BJ (cell line): ENCODE measurements around the gene SYT6. TPM values are rescaled to one million over a fixed set of nuclear protein-coding genes. Genes with fewer than 3 reads are reported as not detected.

Experiments used
- CTCF ChIA-PET: fragments of 350-600 bp; formaldehyde crosslinking; extraction: SDS; loops from one replicate; lab custom pipeline; 2021; ENCODE audit warnings: antibody characterized with exemption, inconsistent platforms; lab: Yijun Ruan, JAX
- POLR2A ChIA-PET: fragments of 300-600 bp; sonication (Branson Sonifier 250); formaldehyde crosslinking; extraction: SDS; loops from one replicate; lab custom pipeline; 2021; ENCODE audit warnings: antibody characterized with exemption; lab: Charles Lee
- DNase-seq: peaks from one replicate; pipeline ENCODE4 v3.0.0-alpha.2; 2011; ENCODE audit warnings: low read depth
- H3K27me3 ChIP-seq: 2 replicates; pipeline ENCODE4 v1.6.0; 2011; ENCODE audit warnings: low read length; ENCODE audit not compliant: control insufficient read depth, insufficient read depth
- H3K36me3 ChIP-seq: 2 replicates; pipeline ENCODE4 v1.5.1; 2011; ENCODE audit warnings: low read length; ENCODE audit not compliant: control insufficient read depth, insufficient read depth
- H3K4me3 ChIP-seq: 2 replicates; pipeline ENCODE4 v1.5.1; 2011; ENCODE audit warnings: low read depth, mild to moderate bottlenecking, control low read depth, low read length
- polyA plus RNA-seq: library from polyadenylated mRNA; depleted of rRNA; stranded (reverse); fragments of >200 nt; gene quantifications from 2 replicates; pipeline ENCODE4 v1.2.3, GENCODE V29; 2011
- TF ChIP-seq, protein P1 (sequence below): IDR thresholded peaks from 2 replicates; pipeline ENCODE4 v1.5.1; 2011; ENCODE audit warnings: low read depth, mild to moderate bottlenecking, control low read depth, inconsistent platforms, low read length, moderate library complexity; ENCODE audit not compliant: insufficient read depth

The SYT6 gene
- polyA plus RNA-seq, 1 experiment: not detected

DNA sequence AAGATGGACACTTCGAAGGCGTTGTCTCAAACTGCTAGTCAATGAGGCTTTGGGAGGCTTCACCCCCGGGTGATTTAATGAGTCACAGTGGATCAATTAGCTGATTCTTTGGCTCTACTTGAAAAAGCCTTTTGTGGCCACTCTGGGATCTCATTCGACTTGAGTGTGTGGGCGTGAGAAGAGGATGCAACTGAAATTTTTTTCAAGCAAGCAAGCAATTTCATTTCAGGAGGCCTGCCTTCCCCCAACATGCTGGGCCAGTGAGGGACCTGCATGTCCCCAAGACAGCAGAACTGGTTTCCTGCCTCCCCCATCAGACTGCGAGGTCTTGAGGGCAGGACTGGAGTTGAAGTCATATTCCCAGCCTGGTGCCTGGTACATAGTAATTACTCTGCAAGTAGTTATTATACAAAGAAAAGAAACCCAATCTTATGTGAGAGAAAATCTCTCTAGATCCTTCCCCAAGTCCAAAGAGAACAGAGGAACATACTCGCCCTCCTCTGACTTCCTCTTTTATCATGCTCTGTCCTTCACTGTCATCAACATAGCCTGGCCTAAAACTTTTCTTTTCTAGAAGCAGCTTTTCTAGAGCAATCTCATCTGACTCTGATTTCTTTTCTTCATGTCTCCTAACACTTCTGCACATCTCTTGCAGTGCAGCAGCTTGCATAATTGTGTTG, 22.7 kb downstream of the SYT6 start:
- no peak for DNase-seq
- no peak overlapping the region for H3K4me3 ChIP-seq
- H3K27me3 ChIP-seq: no peaks in the 10 kb centered on the region; the same call in none of the 2 replicates
- POLR2A ChIA-PET: no interaction called here
- H3K36me3 ChIP-seq: no peaks in the 10 kb centered on the region
- TF ChIP-seq, protein P1, sequence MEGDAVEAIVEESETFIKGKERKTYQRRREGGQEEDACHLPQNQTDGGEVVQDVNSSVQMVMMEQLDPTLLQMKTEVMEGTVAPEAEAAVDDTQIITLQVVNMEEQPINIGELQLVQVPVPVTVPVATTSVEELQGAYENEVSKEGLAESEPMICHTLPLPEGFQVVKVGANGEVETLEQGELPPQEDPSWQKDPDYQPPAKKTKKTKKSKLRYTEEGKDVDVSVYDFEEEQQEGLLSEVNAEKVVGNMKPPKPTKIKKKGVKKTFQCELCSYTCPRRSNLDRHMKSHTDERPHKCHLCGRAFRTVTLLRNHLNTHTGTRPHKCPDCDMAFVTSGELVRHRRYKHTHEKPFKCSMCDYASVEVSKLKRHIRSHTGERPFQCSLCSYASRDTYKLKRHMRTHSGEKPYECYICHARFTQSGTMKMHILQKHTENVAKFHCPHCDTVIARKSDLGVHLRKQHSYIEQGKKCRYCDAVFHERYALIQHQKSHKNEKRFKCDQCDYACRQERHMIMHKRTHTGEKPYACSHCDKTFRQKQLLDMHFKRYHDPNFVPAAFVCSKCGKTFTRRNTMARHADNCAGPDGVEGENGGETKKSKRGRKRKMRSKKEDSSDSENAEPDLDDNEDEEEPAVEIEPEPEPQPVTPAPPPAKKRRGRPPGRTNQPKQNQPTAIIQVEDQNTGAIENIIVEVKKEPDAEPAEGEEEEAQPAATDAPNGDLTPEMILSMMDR: no peak
- CTCF ChIA-PET: interaction anchor here (1.1 to 1.5 kb wide), 2 partner anchors 11 to 152 kb away, joined by 7 read pairs; partner anchors contain the start of gene OLFML3

DNA sequence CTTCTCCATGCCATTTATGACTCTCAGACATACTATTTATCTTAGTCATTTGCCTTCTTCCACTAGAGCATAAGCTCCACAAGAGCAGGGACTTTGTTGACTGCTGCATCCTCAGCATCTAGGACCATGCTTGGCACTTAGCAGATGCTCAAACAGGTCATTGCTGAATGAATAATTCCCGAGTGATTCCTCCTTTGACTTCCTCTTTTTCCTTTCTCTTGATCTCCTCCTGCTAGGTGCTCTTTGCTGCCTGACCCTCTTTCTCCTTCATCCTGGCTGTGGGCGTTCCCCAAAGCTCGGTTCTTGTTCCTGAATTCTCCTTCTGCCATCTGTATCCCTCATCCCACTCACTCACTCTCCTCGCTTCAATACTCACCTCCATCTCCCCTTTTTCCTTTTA, 23.5 kb downstream of the SYT6 start:
- CTCF ChIA-PET: no interaction called here
- DNase-seq: no peak
- Histone ChIP-seq H3K36me3 (no peaks in the 10 kb centered on the region), H3K27me3 (no peaks in the 10 kb centered on the region; the same call in none of the 2 replicates), H3K4me3 (no peak overlapping the region)
- POLR2A ChIA-PET: no interaction called here
- TF ChIP-seq, protein P1: no peak

DNA sequence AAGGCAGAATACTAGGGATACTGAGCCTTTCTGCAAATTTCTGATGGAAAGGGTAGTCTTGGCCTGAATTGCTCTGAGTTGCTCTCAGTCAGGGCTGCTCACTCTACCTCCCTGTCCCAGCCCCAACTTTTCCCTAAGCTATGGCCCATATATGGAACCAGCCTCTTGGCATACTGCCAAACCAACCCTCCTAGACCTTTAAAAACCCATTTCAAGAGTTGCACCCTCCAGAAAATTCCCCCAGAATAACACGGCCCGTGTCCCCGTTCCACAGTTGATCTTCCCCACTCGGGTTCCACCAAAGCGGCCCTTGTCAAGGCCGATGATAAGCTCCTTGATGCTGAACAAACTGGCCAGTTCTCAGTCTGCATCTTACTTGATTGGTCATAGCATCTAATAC, 25.4 kb downstream of the SYT6 start:
- no peaks in the 10 kb centered on the region for H3K36me3 ChIP-seq
- CTCF ChIA-PET: interaction anchor here (1.2 kb wide), 1 partner anchor 19 kb away, joined by 3 read pairs; no protein-coding TSS in a partner anchor
- TF ChIP-seq, protein P1: no peak
- no peaks in the 10 kb centered on the region; the same call in 1 of the 2 replicates for H3K27me3 ChIP-seq
- POLR2A ChIA-PET: no interaction called here
- no peak for DNase-seq
- no peak overlapping the region for H3K4me3 ChIP-seq

DNA sequence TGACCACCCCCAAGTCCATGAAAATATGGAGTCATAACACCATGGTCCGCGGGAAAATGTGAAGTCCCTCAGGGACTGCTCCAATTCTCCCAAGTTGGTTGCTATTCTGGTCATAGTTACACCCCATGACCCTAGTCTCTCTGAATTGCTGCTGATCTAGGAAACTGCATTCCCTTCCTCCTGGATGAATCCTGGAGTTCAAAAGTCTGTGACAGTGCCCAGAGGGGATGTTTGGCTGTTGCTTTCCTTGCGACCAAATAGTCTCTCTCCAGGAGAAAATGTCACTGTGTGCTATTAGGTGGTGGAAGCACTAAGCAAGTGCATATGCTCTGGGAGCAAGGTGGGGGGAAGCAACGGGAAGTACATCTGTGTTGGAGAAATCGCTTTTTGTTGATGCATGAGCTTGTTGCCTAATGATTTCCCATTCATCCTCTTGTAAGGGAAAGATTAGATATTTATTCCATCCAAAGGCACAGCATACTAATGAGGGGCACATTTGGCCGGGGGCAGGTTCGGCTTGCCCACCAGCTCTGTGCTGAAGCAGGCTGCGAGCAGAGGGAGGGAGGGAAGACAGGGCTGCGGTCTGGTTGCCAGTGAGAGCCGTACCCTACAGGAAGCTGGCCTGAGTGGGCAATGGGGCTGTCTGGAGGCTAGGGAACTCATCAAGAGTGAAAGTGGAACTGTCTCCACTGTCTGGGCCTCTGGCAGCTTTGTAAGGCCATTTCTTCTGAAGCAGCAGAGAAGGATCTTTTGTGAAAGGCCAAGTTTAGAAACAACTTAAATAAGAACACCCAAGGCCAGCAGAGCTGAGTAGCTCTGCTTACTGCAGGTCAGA, 27.2 kb downstream of the SYT6 start:
- DNase-seq: no peak
- Histone ChIP-seq H3K4me3 (no peak overlapping the region), H3K27me3 (no peaks in the 10 kb centered on the region), H3K36me3 (no peaks in the 10 kb centered on the region)
- ChIA-PET POLR2A (no interaction called here), CTCF (interaction anchor here (1.1 kb wide), 1 partner anchor 12 kb away, joined by 3 read pairs; no protein-coding TSS in a partner anchor)
- TF ChIP-seq, protein P1: no peak

DNA sequence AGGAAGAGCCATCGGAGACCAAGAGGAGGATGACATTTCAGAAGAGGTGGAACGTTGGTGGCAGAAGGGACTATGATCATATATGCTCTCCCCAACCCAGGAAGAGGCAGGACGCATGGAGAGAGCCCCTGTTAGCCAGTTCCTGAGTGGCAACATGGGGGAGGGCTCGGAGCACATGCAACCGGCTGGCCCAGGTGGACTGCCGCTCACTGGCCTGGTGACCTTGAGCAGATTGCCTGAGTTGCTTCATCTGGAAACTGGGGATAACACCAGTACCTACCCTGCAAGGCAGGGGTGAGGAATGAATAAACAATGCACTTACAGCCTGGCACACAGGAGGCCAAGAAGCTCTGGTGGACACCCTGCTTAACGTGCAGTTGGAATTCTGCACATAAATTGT, 29.0 kb downstream of the SYT6 start:
- no peak overlapping the region for H3K4me3 ChIP-seq
- ChIA-PET POLR2A (no interaction called here), CTCF (interaction anchor here (0.9 kb wide), 1 partner anchor 9 kb away, joined by 4 read pairs; no protein-coding TSS in a partner anchor)
- TF ChIP-seq, protein P1: no peak
- no peak for DNase-seq
- no peaks in the 10 kb centered on the region for H3K36me3 ChIP-seq
- H3K27me3 ChIP-seq: no peaks in the 10 kb centered on the region
